CD4-positive, CD25-positive, alpha-beta regulatory T cell (primary cell): ENCODE measurements around the gene TPM1. TPM values are rescaled to one million over a fixed set of nuclear protein-coding genes. Genes with fewer than 3 reads are reported as not detected.

ENCODE experiments used
- ATAC-seq, 2 donors: fragments of 150-1000 bp; cut with Tn5 transposase; one replicate each; pipeline ENCODE4 v1.10.0; 2021; ENCODE audit warnings: low read depth in 2 of 2, moderate number of reproducible peaks in 2 of 2, moderate library complexity in 1 of 2
- DNase-seq, 3 donors: peaks; one replicate each; pipeline versions ENCODE4 v3.0.0 to v3.0.0-alpha.2; 2012 to 2022; ENCODE audit warnings: mixed read lengths in 1 of 3
- H3K27ac ChIP-seq: one replicate; pipeline ENCODE4 v1.7.0; 2013; ENCODE audit warnings: mild to moderate bottlenecking, low read length; ENCODE audit not compliant: insufficient read depth, poor library complexity, severe bottlenecking
- H3K27me3 ChIP-seq: one replicate; pipeline ENCODE4 v1.7.0; 2013; ENCODE audit warnings: low read length; ENCODE audit not compliant: control insufficient read depth, insufficient read depth
- H3K36me3 ChIP-seq: one replicate; pipeline ENCODE4 v1.7.0; 2013; ENCODE audit warnings: mild to moderate bottlenecking, low read length, moderate library complexity; ENCODE audit not compliant: control insufficient read depth, insufficient read depth
- H3K4me1 ChIP-seq: 2 replicates; pipeline ENCODE4 v1.7.0; 2013; ENCODE audit warnings: mild to moderate bottlenecking, low read length; ENCODE audit not compliant: insufficient read depth, control insufficient read depth, poor library complexity, severe bottlenecking
- H3K4me3 ChIP-seq: one replicate; pipeline ENCODE4 v1.7.0; 2013; ENCODE audit warnings: low read depth, mild to moderate bottlenecking, low read length, moderate library complexity
- H3K9me3 ChIP-seq, 2 experiments: 1 replicate in 1 of 2; 2 replicates in 1 of 2; pipeline ENCODE4 v1.7.0; 2013; ENCODE audit warnings: low read length in 2 of 2, mild to moderate bottlenecking in 1 of 2, moderate library complexity in 1 of 2; ENCODE audit not compliant: control insufficient read depth in 2 of 2
- H3K27ac Mint-ChIP-seq, 3 donors: one replicate each; pipeline ENCODE4 v1.8.0; 2020 to 2022; ENCODE audit warnings: mild to moderate bottlenecking in 3 of 3, mixed read lengths in 3 of 3, moderate library complexity in 2 of 3
- H3K27me3 Mint-ChIP-seq: one replicate; pipeline ENCODE4 v1.8.0; 2022; ENCODE audit warnings: mild to moderate bottlenecking, mixed read lengths
- H3K36me3 Mint-ChIP-seq: one replicate; pipeline ENCODE4 v1.8.0; 2020; ENCODE audit warnings: mixed read lengths
- H3K4me1 Mint-ChIP-seq, 4 donors: one replicate each; pipeline ENCODE4 v1.8.0; 2020 to 2022; ENCODE audit warnings: mixed read lengths in 4 of 4, mild to moderate bottlenecking in 1 of 4
- H3K4me3 Mint-ChIP-seq, 4 donors: one replicate each; pipeline ENCODE4 v1.8.0; 2020 to 2022; ENCODE audit warnings: mild to moderate bottlenecking in 4 of 4, mixed read lengths in 4 of 4, moderate library complexity in 3 of 4
- H3K9me3 Mint-ChIP-seq, 7 donors: one replicate each; pipeline ENCODE4 v1.8.0; 2020 to 2022; ENCODE audit warnings: mixed read lengths in 7 of 7, mild to moderate bottlenecking in 3 of 7, moderate library complexity in 2 of 7
- polyA plus RNA-seq, 4 donors: library from polyadenylated mRNA; unstranded; fragments of 300-500 nt; fragmentation: Illumina TruSeq; gene quantifications; one replicate each; pipeline ENCODE4 v1.2.3, GENCODE V29; 2021
- total RNA-seq: library from RNA; stranded (reverse); gene quantifications from one replicate; pipeline ENCODE4 v1.2.3, GENCODE V29; 2022

The TPM1 gene
- total and polyA plus RNA-seq, 5 donors from 2014 or later: 7.2 to 12.1 (median 11.0) TPM

GRCh38 chr15:63061975-63062374, 19.4 kb downstream of the TPM1 start:
- Mint-ChIP-seq H3K27ac (no peak overlapping the region), H3K4me3 (no peak overlapping the region), H3K4me1 (peaks cover 0 to 3% (median 0%) of the 10 kb centered on the region in 4 donors), H3K27me3 (no peaks in the 10 kb centered on the region), H3K36me3 (peaks cover 62% of the 10 kb centered on the region), H3K9me3 (no peaks in the 10 kb centered on the region)
- peaks cover 43% of the 10 kb centered on the region for H3K36me3 ChIP-seq
- no peak overlapping the region for H3K27ac ChIP-seq
- no peaks in the 10 kb centered on the region for H3K9me3 ChIP-seq
- no peaks in the 10 kb centered on the region for H3K4me1 ChIP-seq
- DNase-seq: no peak
- H3K4me3 ChIP-seq: no peak overlapping the region
- no peaks in the 10 kb centered on the region for H3K27me3 ChIP-seq
- ATAC-seq: no peak

- H3K27me3 ChIP-seq: no peaks in the 10 kb centered on the region
- H3K4me3 ChIP-seq: no peak overlapping the region
- no peak for DNase-seq
- H3K27me3 Mint-ChIP-seq: no peaks in the 10 kb centered on the region
- peaks cover 62% of the 10 kb centered on the region for H3K36me3 Mint-ChIP-seq
- no peak overlapping the region for H3K27ac ChIP-seq
- H3K27ac Mint-ChIP-seq: no peak overlapping the region
- ATAC-seq: no peak
- H3K9me3 ChIP-seq: no peaks in the 10 kb centered on the region
- H3K4me1 ChIP-seq: no peaks in the 10 kb centered on the region
- no peaks in the 10 kb centered on the region for H3K9me3 Mint-ChIP-seq
- H3K4me3 Mint-ChIP-seq: no peak overlapping the region
- peaks cover 0 to 3% (median 0%) of the 10 kb centered on the region in 4 donors for H3K4me1 Mint-ChIP-seq
- H3K36me3 ChIP-seq: peaks cover 38% of the 10 kb centered on the region
These were observed 20.7 kb downstream of the TPM1 start for GRCh38 chr15:63063164-63063756.

GRCh38 chr15:63063877-63064409, 21.4 kb downstream of the TPM1 start:
- Histone ChIP-seq H3K27ac (no peak overlapping the region), H3K9me3 (no peaks in the 10 kb centered on the region), H3K4me3 (no peak overlapping the region), H3K4me1 (no peaks in the 10 kb centered on the region), H3K27me3 (no peaks in the 10 kb centered on the region), H3K36me3 (peaks cover 37% of the 10 kb centered on the region)
- H3K27me3 Mint-ChIP-seq: no peaks in the 10 kb centered on the region
- peaks cover 59% of the 10 kb centered on the region for H3K36me3 Mint-ChIP-seq
- H3K9me3 Mint-ChIP-seq: no peaks in the 10 kb centered on the region
- H3K4me3 Mint-ChIP-seq: no peak overlapping the region
- DNase-seq (no peak), ATAC-seq (no peak)
- H3K27ac Mint-ChIP-seq: peak overlapping the region in 1 of 3 donors; percentile 83
- H3K4me1 Mint-ChIP-seq: peaks cover 0 to 3% (median 0%) of the 10 kb centered on the region in 4 donors

GRCh38 chr15:63065262-63066221, 23.0 kb downstream of the TPM1 start:
- Mint-ChIP-seq H3K4me1 (peaks cover 0 to 3% (median 0%) of the 10 kb centered on the region in 4 donors), H3K36me3 (peaks cover 47% of the 10 kb centered on the region), H3K4me3 (no peak overlapping the region), H3K27me3 (no peaks in the 10 kb centered on the region), H3K27ac (no peak overlapping the region), H3K9me3 (no peaks in the 10 kb centered on the region)
- ATAC-seq (no peak), DNase-seq (no peak)
- Histone ChIP-seq H3K27me3 (no peaks in the 10 kb centered on the region), H3K9me3 (no peaks in the 10 kb centered on the region), H3K36me3 (peaks cover 24% of the 10 kb centered on the region), H3K27ac (no peak overlapping the region), H3K4me3 (no peak overlapping the region), H3K4me1 (no peaks in the 10 kb centered on the region)

- no peaks in the 10 kb centered on the region for H3K9me3 Mint-ChIP-seq
- DNase-seq (no peak), ATAC-seq (no peak)
- no peaks in the 10 kb centered on the region for H3K27me3 ChIP-seq
- no peak overlapping the region for H3K4me3 Mint-ChIP-seq
- H3K4me1 ChIP-seq: no peaks in the 10 kb centered on the region
- no peak overlapping the region for H3K4me3 ChIP-seq
- H3K36me3 ChIP-seq: peaks cover 17% of the 10 kb centered on the region
- H3K27me3 Mint-ChIP-seq: no peaks in the 10 kb centered on the region
- H3K27ac ChIP-seq: no peak overlapping the region
- H3K27ac Mint-ChIP-seq: no peak overlapping the region
- H3K9me3 ChIP-seq: no peaks in the 10 kb centered on the region
- H3K4me1 Mint-ChIP-seq: peaks cover 0 to 3% (median 0%) of the 10 kb centered on the region in 4 donors
- H3K36me3 Mint-ChIP-seq: peaks cover 43% of the 10 kb centered on the region
These were observed 23.7 kb downstream of the TPM1 start for GRCh38 chr15:63066272-63066671.

- H3K36me3 Mint-ChIP-seq: peaks cover 34% of the 10 kb centered on the region
- Histone ChIP-seq H3K36me3 (peaks cover 16% of the 10 kb centered on the region), H3K4me3 (no peak overlapping the region), H3K9me3 (no peaks in the 10 kb centered on the region), H3K27me3 (no peaks in the 10 kb centered on the region), H3K27ac (no peak overlapping the region), H3K4me1 (no peaks in the 10 kb centered on the region)
- H3K4me1 Mint-ChIP-seq: peaks cover 0 to 3% (median 0%) of the 10 kb centered on the region in 4 donors
- H3K4me3 Mint-ChIP-seq: no peak overlapping the region
- ATAC-seq (no peak), DNase-seq (no peak)
- no peaks in the 10 kb centered on the region for H3K27me3 Mint-ChIP-seq
- H3K27ac Mint-ChIP-seq: no peak overlapping the region
- no peaks in the 10 kb centered on the region for H3K9me3 Mint-ChIP-seq
These were observed 24.8 kb downstream of the TPM1 start for GRCh38 chr15:63067306-63067705.

GRCh38 chr15:63067976-63068743, 25.6 kb downstream of the TPM1 start:
- Histone ChIP-seq H3K27me3 (no peaks in the 10 kb centered on the region), H3K4me3 (no peak overlapping the region), H3K4me1 (no peaks in the 10 kb centered on the region), H3K36me3 (peaks cover 12% of the 10 kb centered on the region), H3K27ac (no peak overlapping the region), H3K9me3 (no peaks in the 10 kb centered on the region)
- Mint-ChIP-seq H3K9me3 (no peaks in the 10 kb centered on the region), H3K4me3 (no peak overlapping the region), H3K36me3 (peaks cover 31% of the 10 kb centered on the region), H3K4me1 (peaks cover 0 to 3% (median 0%) of the 10 kb centered on the region in 4 donors), H3K27me3 (no peaks in the 10 kb centered on the region), H3K27ac (no peak overlapping the region)
- no peak for ATAC-seq
- no peak for DNase-seq
